ENCODE measurements around the gene CAMTA1. TPM values are rescaled to one million over a fixed set of nuclear protein-coding genes. Genes with fewer than 3 reads are reported as not detected.

Gene CAMTA1
- total RNA-seq, 1 experiment from 2014 or later = 102 TPM

DNA sequence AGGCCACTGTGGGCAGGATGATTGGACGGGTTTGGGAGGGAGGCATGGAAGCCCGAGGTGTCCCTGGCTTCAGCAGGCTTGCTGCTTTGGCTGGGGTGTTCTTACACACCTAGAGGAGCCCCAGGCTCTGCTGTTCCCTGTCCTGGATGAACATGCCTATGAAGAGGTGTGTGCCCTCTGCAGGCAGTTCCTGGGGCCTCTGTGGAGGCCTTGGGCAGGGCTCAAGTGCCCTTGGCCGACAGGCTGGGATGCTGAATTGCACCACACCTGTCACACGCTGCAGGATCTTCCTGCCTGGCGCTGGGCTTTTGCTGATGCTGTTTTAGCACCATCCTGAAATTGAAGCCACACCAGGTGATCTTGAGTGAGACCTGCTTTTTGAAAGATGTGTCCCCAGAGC lies 570.8 kb downstream of the CAMTA1 start:
- no peak overlapping the region for H3K4me3 ChIP-seq (ENCODE audit: insufficient read depth, low read depth, low read length)
- no peak for DNase-seq
- H3K27me3 ChIP-seq (ENCODE audit: control insufficient read depth, insufficient read depth, low read length) = no peaks in the 10 kb centered on the region
- H3K36me3 ChIP-seq (replicated peaks; ENCODE audit: control insufficient read depth, insufficient read depth, low read length) = no peaks in the 10 kb centered on the region

GRCh38 chr1:7358425-7358824 lies 573.2 kb downstream of the CAMTA1 start:
- no peak for DNase-seq
- H3K27me3 ChIP-seq (ENCODE audit: control insufficient read depth, insufficient read depth, low read length) = no peaks in the 10 kb centered on the region
- H3K4me3 ChIP-seq (ENCODE audit: insufficient read depth, low read depth, low read length) = no peak overlapping the region
- no peaks in the 10 kb centered on the region for H3K36me3 ChIP-seq (replicated peaks; ENCODE audit: control insufficient read depth, insufficient read depth, low read length)

- no peak for DNase-seq
- no peaks in the 10 kb centered on the region for H3K27me3 ChIP-seq (ENCODE audit: control insufficient read depth, insufficient read depth, low read length)
- H3K36me3 ChIP-seq (replicated peaks; ENCODE audit: control insufficient read depth, insufficient read depth, low read length) = no peaks in the 10 kb centered on the region
- no peak overlapping the region for H3K4me3 ChIP-seq (ENCODE audit: insufficient read depth, low read depth, low read length)
Measured at GRCh38 chr1:7360526-7360925, 575.3 kb downstream of the CAMTA1 start.

- no peak for DNase-seq
- Histone ChIP-seq H3K36me3 (replicated peaks; ENCODE audit: control insufficient read depth, insufficient read depth, low read length) (no peaks in the 10 kb centered on the region), H3K4me3 (ENCODE audit: insufficient read depth, low read depth, low read length) (no peak overlapping the region), H3K27me3 (ENCODE audit: control insufficient read depth, insufficient read depth, low read length) (no peaks in the 10 kb centered on the region)
Measured at GRCh38 chr1:7362947-7363346, 577.7 kb downstream of the CAMTA1 start.

DNA sequence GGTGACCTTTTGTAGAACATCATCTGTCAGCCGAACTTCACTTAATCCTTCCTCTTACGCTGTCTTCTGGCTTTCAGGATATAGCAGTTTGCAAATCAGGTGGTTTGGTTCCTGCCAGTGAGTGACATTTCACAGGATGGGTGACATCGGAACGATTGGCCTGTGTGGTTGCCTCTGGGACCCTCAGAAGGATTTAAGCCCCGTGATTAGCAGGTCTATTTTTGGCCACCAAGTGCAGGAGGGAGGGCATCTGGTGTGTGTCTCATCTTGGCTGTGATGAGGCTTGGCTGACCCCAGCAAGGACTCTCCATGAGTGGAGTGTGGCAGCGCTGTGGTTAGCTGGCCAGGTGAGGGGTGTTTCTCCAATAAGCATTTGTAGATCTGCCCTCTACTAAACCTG lies 578.2 kb downstream of the CAMTA1 start:
- no peak overlapping the region for H3K4me3 ChIP-seq (ENCODE audit: insufficient read depth, low read depth, low read length)
- no peaks in the 10 kb centered on the region for H3K27me3 ChIP-seq (ENCODE audit: control insufficient read depth, insufficient read depth, low read length)
- no peaks in the 10 kb centered on the region for H3K36me3 ChIP-seq (replicated peaks; ENCODE audit: control insufficient read depth, insufficient read depth, low read length)
- DNase-seq = no peak

- no peaks in the 10 kb centered on the region for H3K36me3 ChIP-seq (replicated peaks; ENCODE audit: control insufficient read depth, insufficient read depth, low read length)
- H3K4me3 ChIP-seq (ENCODE audit: insufficient read depth, low read depth, low read length) = no peak overlapping the region
- no peak for DNase-seq
- no peaks in the 10 kb centered on the region for H3K27me3 ChIP-seq (ENCODE audit: control insufficient read depth, insufficient read depth, low read length)
Measured at GRCh38 chr1:7365706-7366105, 580.5 kb downstream of the CAMTA1 start.

- no peak for DNase-seq
- Histone ChIP-seq H3K4me3 (ENCODE audit: insufficient read depth, low read depth, low read length) (no peak overlapping the region), H3K36me3 (replicated peaks; ENCODE audit: control insufficient read depth, insufficient read depth, low read length) (no peaks in the 10 kb centered on the region), H3K27me3 (ENCODE audit: control insufficient read depth, insufficient read depth, low read length) (no peaks in the 10 kb centered on the region)
Measured at GRCh38 chr1:7366286-7366954, 581.2 kb downstream of the CAMTA1 start.

GRCh38 chr1:7366955-7367665 lies 581.9 kb downstream of the CAMTA1 start:
- no peak for DNase-seq
- no peaks in the 10 kb centered on the region for H3K36me3 ChIP-seq (replicated peaks; ENCODE audit: control insufficient read depth, insufficient read depth, low read length)
- H3K4me3 ChIP-seq (ENCODE audit: insufficient read depth, low read depth, low read length) = no peak overlapping the region
- H3K27me3 ChIP-seq (ENCODE audit: control insufficient read depth, insufficient read depth, low read length) = no peaks in the 10 kb centered on the region

GRCh38 chr1:7369866-7370265 lies 584.6 kb downstream of the CAMTA1 start:
- Histone ChIP-seq H3K4me3 (ENCODE audit: insufficient read depth, low read depth, low read length) (no peak overlapping the region), H3K27me3 (ENCODE audit: control insufficient read depth, insufficient read depth, low read length) (no peaks in the 10 kb centered on the region), H3K36me3 (replicated peaks; ENCODE audit: control insufficient read depth, insufficient read depth, low read length) (no peaks in the 10 kb centered on the region)
- no peak for DNase-seq

DNA sequence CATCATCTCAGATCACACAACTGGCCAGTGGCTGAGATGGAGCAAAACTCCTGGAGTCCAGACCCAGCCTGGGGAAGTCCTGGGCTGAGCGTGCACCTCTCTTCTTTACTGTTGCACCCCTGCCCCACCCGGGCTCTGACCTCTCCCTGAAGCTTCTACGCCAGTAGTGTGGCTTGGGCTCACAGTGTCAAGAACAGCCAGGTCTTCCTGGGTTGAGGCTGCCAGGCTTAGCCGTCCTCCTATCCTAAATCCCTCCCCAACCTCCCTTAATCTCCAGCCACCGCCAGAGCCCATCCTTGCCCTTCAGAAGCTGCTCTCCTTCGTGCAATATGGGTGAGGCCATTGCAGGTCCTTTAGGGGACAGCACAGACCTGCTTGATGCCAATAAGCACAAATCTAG lies 586.7 kb downstream of the CAMTA1 start:
- Histone ChIP-seq H3K36me3 (replicated peaks; ENCODE audit: control insufficient read depth, insufficient read depth, low read length) (no peaks in the 10 kb centered on the region), H3K4me3 (ENCODE audit: insufficient read depth, low read depth, low read length) (no peak overlapping the region), H3K27me3 (ENCODE audit: control insufficient read depth, insufficient read depth, low read length) (no peaks in the 10 kb centered on the region)
- DNase-seq = no peak

DNA sequence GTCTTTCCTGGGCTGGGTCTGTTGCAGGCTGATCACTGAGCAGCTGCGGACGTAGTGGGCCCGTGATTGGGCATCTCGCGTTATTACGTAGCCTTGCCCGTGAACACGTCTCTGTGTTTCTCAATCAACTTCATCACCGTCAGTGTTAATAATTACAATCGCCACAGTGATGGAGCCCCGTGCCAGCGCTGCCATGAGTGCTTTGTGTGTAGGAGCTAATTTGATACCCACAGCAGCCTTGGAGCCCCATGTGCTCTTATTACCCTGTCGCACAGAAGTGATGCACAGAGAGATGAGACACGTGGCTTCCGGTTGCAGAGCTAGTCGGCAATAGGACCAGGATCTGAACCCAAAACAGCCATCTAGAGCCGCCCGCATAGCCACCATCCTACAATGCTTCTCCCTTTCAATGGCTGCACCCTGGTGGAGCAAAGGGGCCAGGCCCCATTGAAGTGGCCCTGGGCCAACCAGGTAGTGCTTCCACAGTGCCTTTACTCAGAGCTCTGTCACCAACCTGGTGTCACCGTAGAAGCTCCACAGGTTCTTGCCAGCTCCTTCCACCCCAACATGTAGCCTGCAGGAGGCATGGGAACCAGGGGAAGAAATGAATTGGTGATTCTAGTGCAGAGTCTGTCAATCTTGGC lies 587.3 kb downstream of the CAMTA1 start:
- Histone ChIP-seq H3K4me3 (ENCODE audit: insufficient read depth, low read depth, low read length) (no peak overlapping the region), H3K27me3 (ENCODE audit: control insufficient read depth, insufficient read depth, low read length) (no peaks in the 10 kb centered on the region), H3K36me3 (replicated peaks; ENCODE audit: control insufficient read depth, insufficient read depth, low read length) (no peaks in the 10 kb centered on the region)
- no peak for DNase-seq

- no peak overlapping the region for H3K4me3 ChIP-seq (ENCODE audit: insufficient read depth, low read depth, low read length)
- H3K36me3 ChIP-seq (replicated peaks; ENCODE audit: control insufficient read depth, insufficient read depth, low read length) = no peaks in the 10 kb centered on the region
- no peak for DNase-seq
- no peaks in the 10 kb centered on the region for H3K27me3 ChIP-seq (ENCODE audit: control insufficient read depth, insufficient read depth, low read length)
Measured at GRCh38 chr1:7373251-7373650, 588.0 kb downstream of the CAMTA1 start.

- Histone ChIP-seq H3K27me3 (ENCODE audit: control insufficient read depth, insufficient read depth, low read length) (no peaks in the 10 kb centered on the region), H3K36me3 (replicated peaks; ENCODE audit: control insufficient read depth, insufficient read depth, low read length) (no peaks in the 10 kb centered on the region), H3K4me3 (ENCODE audit: insufficient read depth, low read depth, low read length) (no peak overlapping the region)
- DNase-seq = no peak
Measured at GRCh38 chr1:7373876-7374562, 588.8 kb downstream of the CAMTA1 start.

DNA sequence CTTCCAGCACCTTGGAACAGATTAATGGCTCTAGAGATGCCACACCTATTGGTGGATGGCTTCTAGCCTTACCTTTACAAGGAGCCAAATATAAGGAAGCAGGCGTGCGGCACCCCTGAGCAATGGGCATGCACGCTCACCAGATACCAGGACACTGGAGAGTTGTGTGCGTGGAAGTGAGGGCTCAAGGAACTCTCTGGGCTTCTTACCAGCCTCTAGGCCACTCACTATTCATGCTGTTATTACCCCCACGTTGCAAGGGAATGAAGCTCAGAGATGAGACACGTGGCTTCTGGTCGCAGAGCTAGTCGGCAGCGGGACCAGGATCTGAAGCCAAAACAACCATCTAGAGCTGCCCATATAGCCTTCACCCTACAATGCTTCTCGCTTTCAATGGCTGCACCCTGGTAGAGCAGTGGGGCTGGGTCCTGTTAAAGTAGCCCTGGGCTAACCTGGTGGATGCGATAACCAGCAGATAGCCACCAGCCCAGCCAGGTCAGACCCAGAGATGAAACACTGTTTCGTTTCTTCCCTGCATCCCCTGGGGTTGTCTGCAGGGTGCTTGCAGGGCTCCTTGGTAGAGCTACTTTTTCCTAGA lies 589.4 kb downstream of the CAMTA1 start:
- H3K4me3 ChIP-seq (ENCODE audit: insufficient read depth, low read depth, low read length) = no peak overlapping the region
- H3K27me3 ChIP-seq (ENCODE audit: control insufficient read depth, insufficient read depth, low read length) = no peaks in the 10 kb centered on the region
- H3K36me3 ChIP-seq (replicated peaks; ENCODE audit: control insufficient read depth, insufficient read depth, low read length) = no peaks in the 10 kb centered on the region
- no peak for DNase-seq
